Smooth muscle cell (in vitro differentiated cells): ENCODE data around the gene CMC2. TPM values are rescaled to one million over a fixed set of nuclear protein-coding genes. Genes with fewer than 3 reads are reported as not detected.
A peak's percentile ranks its signal among the peaks of the same experiment; 100 is the strongest.

ENCODE experiments used
- DNase-seq: peaks from one replicate; lab custom pipeline; 2025; ENCODE audit not compliant: unreplicated experiment; lab: John Stamatoyannopoulos, UW
- H2AFZ ChIP-seq: fragments of 200-600 bp; sonication (generic); 2 replicates; pipeline ENCODE4 v1.6.0; 2016; ENCODE audit warnings: antibody characterized with exemption, low read depth, mild to moderate bottlenecking
- H3F3A ChIP-seq: fragments of 200-600 bp; sonication (generic); 2 replicates; pipeline ENCODE4 v1.6.0; 2017; ENCODE audit warnings: antibody characterized with exemption, low read depth
- H3K27ac ChIP-seq: fragments of 200-600 bp; sonication (generic); 2 replicates; pipeline ENCODE4 v1.5.1; 2016; ENCODE audit warnings: low read depth, mild to moderate bottlenecking
- H3K27me3 ChIP-seq: fragments of 200-600 bp; sonication (generic); 2 replicates; pipeline ENCODE4 v1.6.1; 2016; ENCODE audit warnings: low read depth, mild to moderate bottlenecking
- H3K36me3 ChIP-seq: fragments of 200-600 bp; sonication (generic); 2 replicates; pipeline ENCODE4 v1.5.1; 2016; ENCODE audit warnings: low read depth
- H3K4me1 ChIP-seq: fragments of 200-600 bp; sonication (generic); 2 replicates; pipeline ENCODE4 v1.5.1; 2016; ENCODE audit warnings: low read depth
- H3K4me2 ChIP-seq: fragments of 200-600 bp; sonication (generic); 2 replicates; pipeline ENCODE4 v1.6.0; 2016; ENCODE audit warnings: mild to moderate bottlenecking
- H3K4me3 ChIP-seq: fragments of 200-600 bp; sonication (generic); 2 replicates; pipeline ENCODE4 v1.5.1; 2016; ENCODE audit warnings: mild to moderate bottlenecking
- H3K79me2 ChIP-seq: fragments of 200-600 bp; sonication (generic); 2 replicates; pipeline ENCODE4 v1.6.0; 2016; ENCODE audit warnings: low read depth, mild to moderate bottlenecking
- H3K9ac ChIP-seq: fragments of 200-600 bp; sonication (generic); 2 replicates; pipeline ENCODE4 v1.6.0; 2016; ENCODE audit warnings: low read depth
- H3K9me3 ChIP-seq: fragments of 200-600 bp; sonication (generic); replicated peaks from 2 replicates; pipeline ENCODE4 v1.5.1; 2016; ENCODE audit warnings: low read depth
- H4K20me1 ChIP-seq: fragments of 200-600 bp; sonication (generic); 2 replicates; pipeline ENCODE4 v1.6.0; 2016; ENCODE audit warnings: low read depth
- CTCF ChIP-seq: fragments of 200-600 bp; sonication (generic); IDR thresholded peaks from 2 replicates; pipeline ENCODE4 v1.5.1; 2017; ENCODE audit warnings: borderline replicate concordance, mild to moderate bottlenecking, antibody characterized with exemption; ENCODE audit not compliant: insufficient read depth, poor library complexity, severe bottlenecking
- WGBS: methylation state at CpG from one replicate; pipeline ENCODE4 v1.1.7; 2016; ENCODE audit warnings: low lambda C conversion rate; 5-methylcytosine and 5-hydroxymethylcytosine counted together
- polyA plus RNA-seq: library from polyadenylated mRNA; unstranded; fragments of >200 nt; fragmentation: Nextera tagmentation; extraction: Ambion mirVana; gene quantifications from 2 replicates; pipeline ENCODE4 v1.2.1, GENCODE V29; 2016
- total RNA-seq: library from RNA; depleted of rRNA; stranded (reverse); fragments of >200 nt; gene quantifications from 2 replicates; pipeline ENCODE4 v1.2.3, GENCODE V29; 2014

CMC2 gene
- total and polyA plus RNA-seq, 2 experiments from 2014 or later = 53.2 to 110 TPM

GRCh38 chr16:81035975-81036750 lies 29.5 kb upstream of the CMC2 start:
- H3K79me2 ChIP-seq = peaks cover 35% of the 10 kb centered on the region
- no peaks in the 10 kb centered on the region for H3K27me3 ChIP-seq
- no peak for TF ChIP-seq CTCF
- H3K9ac ChIP-seq = peak overlapping the region; percentile 81
- peaks cover 41% of the 10 kb centered on the region for H4K20me1 ChIP-seq
- peak overlapping the region; percentile 87 for H3K4me2 ChIP-seq
- peaks cover 16% of the 10 kb centered on the region for H3K4me1 ChIP-seq
- peak overlapping the region; percentile 85 for H2AFZ ChIP-seq
- 1% methylated on average over 68 of the region's 80 CpGs for WGBS
- H3K36me3 ChIP-seq = no peaks in the 10 kb centered on the region
- H3F3A ChIP-seq = no peaks in the 10 kb centered on the region
- peak; percentile 34 for DNase-seq
- H3K27ac ChIP-seq = peak overlapping the region; percentile 1
- H3K9me3 ChIP-seq = no peaks in the 10 kb centered on the region
- H3K4me3 ChIP-seq = peak overlapping the region; percentile 92

- no peaks in the 10 kb centered on the region for H3K36me3 ChIP-seq
- WGBS = 9% methylated on average over 40 of the region's 54 CpGs
- DNase-seq = peak; percentile 49
Observed at GRCh38 chr16:81035398-81035974, 28.8 kb upstream of the CMC2 start, which contains the start of gene ATMIN. Gene ATMIN, plus strand, starts transcription at chr16:81035842. Its CDS starts 29 bp downstream, at chr16:81035871.

GRCh38 chr16:81029930-81030604 lies 23.4 kb upstream of the CMC2 start:
- 96% methylated on average over 11 of the region's 11 CpGs for WGBS
- H3K9ac ChIP-seq = no peak overlapping the region
- no peaks in the 10 kb centered on the region for H3K9me3 ChIP-seq
- no peaks in the 10 kb centered on the region for H3F3A ChIP-seq
- H3K79me2 ChIP-seq = no peaks in the 10 kb centered on the region
- H3K36me3 ChIP-seq = no peaks in the 10 kb centered on the region
- no peak overlapping the region for H3K4me2 ChIP-seq
- H2AFZ ChIP-seq = no peak overlapping the region
- DNase-seq = no peak
- no peaks in the 10 kb centered on the region for H4K20me1 ChIP-seq
- TF ChIP-seq CTCF = no peak
- no peaks in the 10 kb centered on the region for H3K4me1 ChIP-seq
- no peak overlapping the region for H3K27ac ChIP-seq
- no peaks in the 10 kb centered on the region for H3K27me3 ChIP-seq
- H3K4me3 ChIP-seq = no peak overlapping the region

More at GRCh38 chr16:81035398-81035974, 28.8 kb upstream of the CMC2 start, which contains the start of gene ATMIN:
- Histone ChIP-seq H3K9ac (peak within 1 kb of the TSS; percentile 81), H3K79me2 (peaks cover 35% of the 10 kb centered on the region), H3K27ac (peak within 1 kb of the TSS; percentile 1), H2AFZ (peak within 1 kb of the TSS; percentile 85), H3K4me2 (peak within 1 kb of the TSS; percentile 87), H3K4me3 (peak within 1 kb of the TSS; percentile 92), H3K9me3 (no peaks in the 10 kb centered on the region), H4K20me1 (peaks cover 35% of the 10 kb centered on the region), H3K27me3 (no peaks in the 10 kb centered on the region), H3F3A (no peaks in the 10 kb centered on the region), H3K4me1 (peaks cover 10% of the 10 kb centered on the region)
- TF ChIP-seq CTCF = peak; percentile 98
